ENCODE measurements around the gene PRKAR2B. TPM values are rescaled to one million over a fixed set of nuclear protein-coding genes. Genes with fewer than 3 reads are reported as not detected.

PRKAR2B gene
- total RNA-seq, 1 donor from 2014 or later = 21.8 TPM

DNA sequence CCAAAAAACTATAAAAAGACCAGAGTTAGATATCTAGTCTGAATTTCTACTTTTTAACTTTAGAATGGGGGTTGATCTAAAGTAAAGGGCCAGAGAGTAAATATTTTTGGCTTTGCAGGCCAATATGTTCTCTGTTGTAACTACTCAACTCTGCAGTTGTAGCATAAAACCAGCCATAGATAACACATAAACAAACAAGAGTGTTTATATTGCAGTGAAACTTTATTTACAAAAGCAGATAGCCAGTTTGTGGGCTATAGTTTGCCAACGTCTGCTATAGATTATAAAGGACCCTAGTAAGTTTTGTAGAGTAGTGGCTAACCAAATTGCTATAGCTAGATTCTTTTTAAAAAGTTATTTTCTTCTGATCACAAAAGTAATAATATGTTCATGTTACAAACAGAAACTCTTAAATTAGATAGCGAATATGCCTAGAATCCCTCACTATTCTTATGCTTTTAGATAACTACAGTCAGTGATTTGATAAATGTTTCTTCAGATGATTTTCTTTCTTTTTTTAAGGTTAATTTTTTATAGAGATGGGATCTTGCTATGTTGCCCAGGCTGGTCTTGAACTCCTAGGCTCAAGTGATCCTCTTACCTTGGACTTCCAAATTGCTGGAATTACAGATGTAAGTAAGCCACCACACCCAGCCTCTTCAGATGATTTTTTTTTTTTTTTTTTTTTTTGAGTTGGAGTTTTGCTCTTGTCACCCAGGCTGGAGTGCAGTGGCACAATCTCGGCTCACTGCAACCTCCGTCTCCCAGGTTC is 100.7 kb downstream of the PRKAR2B start:
- H3K27ac ChIP-seq (replicated peaks) = no peak overlapping the region
- no peak for DNase-seq
- intact Hi-C loops (cut with micrococcal nuclease) = no loop called here
- TF ChIP-seq CTCF (IDR thresholded peaks at IDR 0.05; ENCODE audit: borderline replicate concordance) = no peak
- H3K4me1 ChIP-seq = peaks cover 10% of the 10 kb centered on the region
- no peaks in the 10 kb centered on the region for H3K9me3 ChIP-seq (replicated peaks)
- no peaks in the 10 kb centered on the region for H3K27me3 ChIP-seq (ENCODE audit: low read depth)
- no peaks in the 10 kb centered on the region for H3K36me3 ChIP-seq
- H3K4me3 ChIP-seq = no peak overlapping the region

DNA sequence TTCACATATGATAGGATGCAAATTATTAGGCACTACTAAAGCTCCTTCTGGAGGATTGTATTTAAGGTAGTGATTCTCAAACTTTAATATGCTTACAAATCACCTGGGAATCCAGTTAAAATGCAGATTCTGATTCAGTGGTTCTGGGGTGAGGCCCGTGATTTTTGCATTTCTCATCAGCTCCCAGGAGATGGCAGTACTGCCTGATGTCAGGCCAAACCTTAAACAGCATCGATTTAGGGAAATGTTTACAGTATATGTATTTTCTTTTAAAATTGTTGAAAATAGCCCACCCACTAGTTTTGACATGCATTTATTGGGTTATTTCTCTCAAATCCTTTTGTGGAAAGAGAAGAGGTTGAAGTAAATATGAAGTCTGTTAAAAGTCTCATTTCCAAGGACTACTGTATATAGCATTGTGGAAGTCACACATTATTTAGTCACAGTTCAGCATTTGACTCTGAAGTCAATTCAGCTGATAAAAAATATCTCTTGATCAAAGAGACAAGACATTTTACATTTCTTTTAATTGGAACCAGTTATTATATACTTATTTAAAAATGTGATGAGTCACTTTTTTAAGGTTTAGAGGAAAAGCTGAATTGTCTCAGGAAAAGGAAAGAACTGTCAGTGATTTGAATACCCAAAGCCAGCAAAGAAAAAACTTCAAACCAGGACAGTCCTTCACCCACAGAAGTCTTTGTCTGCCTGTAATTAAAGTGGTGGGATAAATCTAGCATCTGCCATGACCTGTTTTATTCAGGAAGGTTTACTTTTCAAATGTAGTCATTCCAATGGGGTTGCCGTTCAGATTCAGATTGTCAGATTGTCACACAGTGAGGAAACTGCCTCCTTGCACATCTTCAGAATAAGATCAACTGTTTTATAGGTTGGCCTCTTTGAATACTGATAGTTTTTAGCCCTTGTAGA is 103.2 kb downstream of the PRKAR2B start:
- H3K36me3 ChIP-seq = no peaks in the 10 kb centered on the region
- no peak for DNase-seq
- no peaks in the 10 kb centered on the region for H3K9me3 ChIP-seq (replicated peaks)
- intact Hi-C loops (cut with micrococcal nuclease) = loop anchor here (2.0 kb wide), 1 partner anchor 201 kb away; no protein-coding TSS in a partner anchor
- H3K4me3 ChIP-seq = peak overlapping the region; percentile 13
- peaks cover 10% of the 10 kb centered on the region for H3K4me1 ChIP-seq
- H3K27me3 ChIP-seq (ENCODE audit: low read depth) = no peaks in the 10 kb centered on the region
- H3K27ac ChIP-seq (replicated peaks) = no peak overlapping the region
- TF ChIP-seq CTCF (IDR thresholded peaks at IDR 0.05; ENCODE audit: borderline replicate concordance) = peak; percentile 71

GRCh38 chr7:107148721-107149120 is 104.2 kb downstream of the PRKAR2B start:
- DNase-seq = no peak

DNA sequence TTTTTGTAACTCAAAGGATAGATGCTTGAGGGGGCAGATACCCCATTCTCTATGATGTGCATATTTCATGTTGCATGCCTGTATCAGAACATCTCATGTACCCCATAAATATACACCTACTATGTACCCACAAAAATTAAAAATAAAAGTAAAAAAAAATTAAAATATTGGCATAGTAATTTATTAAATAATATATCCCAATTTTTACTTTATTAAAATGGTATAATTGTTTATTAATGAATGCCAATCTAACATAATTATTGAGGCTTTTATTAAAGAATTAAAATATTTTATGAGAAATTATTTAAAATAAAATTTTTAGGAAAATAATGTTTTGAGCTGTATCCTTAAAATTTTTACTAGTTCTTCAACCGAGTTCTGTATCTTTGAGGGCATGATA is 105.4 kb downstream of the PRKAR2B start:
- peaks cover 10% of the 10 kb centered on the region for H3K4me1 ChIP-seq
- H3K9me3 ChIP-seq (replicated peaks) = no peaks in the 10 kb centered on the region
- H3K4me3 ChIP-seq = no peak overlapping the region
- H3K27me3 ChIP-seq (ENCODE audit: low read depth) = no peaks in the 10 kb centered on the region
- no peak for TF ChIP-seq CTCF (IDR thresholded peaks at IDR 0.05; ENCODE audit: borderline replicate concordance)
- H3K36me3 ChIP-seq = no peaks in the 10 kb centered on the region
- DNase-seq = no peak
- intact Hi-C loops (cut with micrococcal nuclease) = loop anchor here (2.0 to 5.0 kb wide), 2 partner anchors 203 to 353 kb away; no protein-coding TSS in a partner anchor
- no peak overlapping the region for H3K27ac ChIP-seq (replicated peaks)

More at GRCh38 chr7:107148721-107149120, 104.2 kb downstream of the PRKAR2B start:
- Histone ChIP-seq H3K27me3 (ENCODE audit: low read depth) (no peaks in the 10 kb centered on the region), H3K27ac (replicated peaks) (no peak overlapping the region), H3K4me3 (no peak overlapping the region), H3K36me3 (no peaks in the 10 kb centered on the region), H3K9me3 (replicated peaks) (no peaks in the 10 kb centered on the region), H3K4me1 (peaks cover 10% of the 10 kb centered on the region)
- no peak for TF ChIP-seq CTCF (IDR thresholded peaks at IDR 0.05; ENCODE audit: borderline replicate concordance)
- intact Hi-C loops (cut with micrococcal nuclease) = loop anchor here (2.0 kb wide), 1 partner anchor 202 kb away; no protein-coding TSS in a partner anchor

DNA sequence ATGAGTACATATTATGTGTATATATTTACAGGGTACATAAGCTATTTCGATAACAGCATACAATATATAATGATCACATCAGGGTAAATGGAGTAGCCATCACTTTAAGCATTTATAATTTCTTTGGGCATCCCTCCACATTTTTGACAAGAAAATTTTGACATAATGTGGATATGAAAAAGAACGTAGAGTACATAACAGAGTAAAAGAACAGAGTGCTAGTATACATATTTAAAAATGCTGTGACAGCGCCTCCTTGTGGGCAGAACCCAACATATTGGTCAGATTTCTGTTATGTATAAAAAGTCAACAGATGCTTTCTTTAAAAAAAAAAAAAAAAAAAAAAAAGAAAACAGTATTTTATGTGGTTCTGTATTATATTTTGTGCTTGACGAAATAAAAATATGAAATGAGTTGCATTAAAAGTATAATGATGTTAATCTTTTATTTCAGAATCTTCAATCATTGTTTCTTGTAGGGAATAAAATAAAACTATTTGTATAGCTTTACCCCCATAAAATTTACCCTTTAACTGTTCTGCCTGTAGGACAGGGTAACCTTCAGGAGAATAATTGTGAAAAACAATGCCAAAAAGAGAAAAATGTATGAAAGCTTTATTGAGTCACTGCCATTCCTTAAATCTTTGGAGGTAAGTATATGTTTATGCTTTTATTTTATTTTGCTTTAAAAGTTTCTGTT is 106.0 kb downstream of the PRKAR2B start:
- no peaks in the 10 kb centered on the region for H3K27me3 ChIP-seq (ENCODE audit: low read depth)
- TF ChIP-seq CTCF (IDR thresholded peaks at IDR 0.05; ENCODE audit: borderline replicate concordance) = peak; percentile 75
- H3K4me1 ChIP-seq = peaks cover 10% of the 10 kb centered on the region
- DNase-seq = peak; percentile 58
- intact Hi-C loops (cut with micrococcal nuclease) = loop anchor here (5.0 kb wide), 1 partner anchor 353 kb away; no protein-coding TSS in a partner anchor
- H3K4me3 ChIP-seq = no peak overlapping the region
- no peaks in the 10 kb centered on the region for H3K36me3 ChIP-seq
- no peak overlapping the region for H3K27ac ChIP-seq (replicated peaks)
- no peaks in the 10 kb centered on the region for H3K9me3 ChIP-seq (replicated peaks)

All from left ventricle myocardium inferior (tissue), 1 donor.